Cardiac muscle cell (in vitro differentiated cells and primary cell): ENCODE results near the gene SERPINF2. TPM values are rescaled to one million over a fixed set of nuclear protein-coding genes. Genes with fewer than 3 reads are reported as not detected.
"Not testable (repeated sequence)": the region's sequence is repeated elsewhere in the genome, so short reads cannot be mapped to it uniquely, and the experiment has no call there.

Source experiments
- DNase-seq, 2 donors: peaks; one replicate each; pipeline versions ENCODE4 v3.0.0 to v3.0.0-alpha.2; 2010 to 2017; ENCODE audit warnings: low read depth in 1 of 2, low spot score in 1 of 2
- H3K27ac ChIP-seq: fragments of 200-600 bp; sonication (generic); 2 replicates; pipeline ENCODE4 v1.5.1; 2016
- H3K27me3 ChIP-seq: fragments of 200-600 bp; sonication (generic); 2 replicates; pipeline ENCODE4 v1.6.0; 2016; ENCODE audit warnings: control low read depth
- H3K36me3 ChIP-seq: fragments of 200-600 bp; sonication (generic); 2 replicates; pipeline ENCODE4 v1.5.1; 2016; ENCODE audit warnings: control low read depth
- H3K4me1 ChIP-seq: fragments of 200-600 bp; sonication (generic); 2 replicates; pipeline ENCODE4 v1.8.1; 2017; ENCODE audit warnings: low read depth, mild to moderate bottlenecking, mixed run types
- H3K4me3 ChIP-seq: fragments of 200-600 bp; sonication (generic); 2 replicates; pipeline ENCODE4 v1.5.1; 2016; ENCODE audit warnings: mild to moderate bottlenecking
- H3K9me3 ChIP-seq: fragments of 200-600 bp; sonication (generic); 2 replicates; pipeline ENCODE4 v1.5.1; 2017; ENCODE audit warnings: low read depth, mild to moderate bottlenecking, control low read depth
- polyA plus RNA-seq: library from polyadenylated mRNA; unstranded; fragments of >200 nt; fragmentation: Nextera tagmentation; extraction: Ambion mirVana; gene quantifications from 2 replicates; pipeline ENCODE4 v1.2.1, GENCODE V29; 2016
- total RNA-seq: library from RNA; depleted of rRNA; stranded (reverse); fragments of >200 nt; gene quantifications from 2 replicates; pipeline ENCODE4 v1.2.3, GENCODE V29; 2016
- TF ChIP-seq, protein P1 (sequence below): IDR thresholded peaks from 2 replicates; pipeline ENCODE4 v1.5.1; 2012; ENCODE audit warnings: low read depth, mild to moderate bottlenecking, low read length

SERPINF2 gene
- total and polyA plus RNA-seq, 2 experiments from 2014 or later = 2.2 TPM; not detected in 1

DNA sequence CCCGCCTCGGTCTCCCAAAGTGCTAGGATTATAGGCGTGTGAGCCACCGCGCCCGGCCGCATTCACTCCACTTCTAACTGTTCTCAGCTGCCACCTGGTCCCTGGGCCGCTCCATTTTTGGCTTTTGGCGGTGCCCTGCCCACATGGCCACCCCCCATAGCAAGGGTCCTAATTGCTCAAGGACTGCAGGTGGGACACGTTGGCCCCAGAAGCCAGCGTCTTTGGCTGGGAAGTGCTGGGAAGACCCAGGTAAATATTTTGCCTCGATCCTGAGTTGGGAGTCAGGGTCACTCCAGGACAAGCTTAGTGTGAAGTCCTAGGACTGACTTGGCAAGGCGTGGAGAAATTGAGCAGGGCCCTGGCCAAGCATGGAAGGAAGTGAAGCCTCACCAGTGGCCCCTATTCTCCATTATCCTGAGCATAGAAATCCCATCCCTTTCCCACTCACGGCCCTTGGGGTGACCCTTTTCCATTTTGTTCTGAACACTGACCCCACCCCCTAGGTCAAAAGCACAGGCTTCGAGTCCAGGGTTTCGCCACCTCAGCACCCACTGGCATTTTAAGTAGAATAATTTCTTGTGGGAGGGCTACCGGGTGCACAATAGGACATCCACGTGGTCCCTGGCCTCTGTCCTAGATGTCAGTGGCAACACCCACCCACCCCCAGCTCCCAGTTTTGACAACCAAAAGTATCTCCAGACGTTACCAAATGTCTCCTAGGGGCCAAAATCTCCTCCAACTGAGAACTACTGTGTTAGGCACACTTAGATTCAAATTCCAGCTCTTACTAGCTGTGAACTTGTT is 24.1 kb upstream of the SERPINF2 start:
- Histone ChIP-seq H3K27me3 (no peaks in the 10 kb centered on the region), H3K27ac (peak overlapping the region; percentile 99), H3K9me3 (no peaks in the 10 kb centered on the region), H3K36me3 (no peaks in the 10 kb centered on the region), H3K4me3 (no peak overlapping the region), H3K4me1 (peaks cover 10% of the 10 kb centered on the region)
- TF ChIP-seq, protein P1, sequence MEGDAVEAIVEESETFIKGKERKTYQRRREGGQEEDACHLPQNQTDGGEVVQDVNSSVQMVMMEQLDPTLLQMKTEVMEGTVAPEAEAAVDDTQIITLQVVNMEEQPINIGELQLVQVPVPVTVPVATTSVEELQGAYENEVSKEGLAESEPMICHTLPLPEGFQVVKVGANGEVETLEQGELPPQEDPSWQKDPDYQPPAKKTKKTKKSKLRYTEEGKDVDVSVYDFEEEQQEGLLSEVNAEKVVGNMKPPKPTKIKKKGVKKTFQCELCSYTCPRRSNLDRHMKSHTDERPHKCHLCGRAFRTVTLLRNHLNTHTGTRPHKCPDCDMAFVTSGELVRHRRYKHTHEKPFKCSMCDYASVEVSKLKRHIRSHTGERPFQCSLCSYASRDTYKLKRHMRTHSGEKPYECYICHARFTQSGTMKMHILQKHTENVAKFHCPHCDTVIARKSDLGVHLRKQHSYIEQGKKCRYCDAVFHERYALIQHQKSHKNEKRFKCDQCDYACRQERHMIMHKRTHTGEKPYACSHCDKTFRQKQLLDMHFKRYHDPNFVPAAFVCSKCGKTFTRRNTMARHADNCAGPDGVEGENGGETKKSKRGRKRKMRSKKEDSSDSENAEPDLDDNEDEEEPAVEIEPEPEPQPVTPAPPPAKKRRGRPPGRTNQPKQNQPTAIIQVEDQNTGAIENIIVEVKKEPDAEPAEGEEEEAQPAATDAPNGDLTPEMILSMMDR = no peak
- DNase-seq = no peak

DNA sequence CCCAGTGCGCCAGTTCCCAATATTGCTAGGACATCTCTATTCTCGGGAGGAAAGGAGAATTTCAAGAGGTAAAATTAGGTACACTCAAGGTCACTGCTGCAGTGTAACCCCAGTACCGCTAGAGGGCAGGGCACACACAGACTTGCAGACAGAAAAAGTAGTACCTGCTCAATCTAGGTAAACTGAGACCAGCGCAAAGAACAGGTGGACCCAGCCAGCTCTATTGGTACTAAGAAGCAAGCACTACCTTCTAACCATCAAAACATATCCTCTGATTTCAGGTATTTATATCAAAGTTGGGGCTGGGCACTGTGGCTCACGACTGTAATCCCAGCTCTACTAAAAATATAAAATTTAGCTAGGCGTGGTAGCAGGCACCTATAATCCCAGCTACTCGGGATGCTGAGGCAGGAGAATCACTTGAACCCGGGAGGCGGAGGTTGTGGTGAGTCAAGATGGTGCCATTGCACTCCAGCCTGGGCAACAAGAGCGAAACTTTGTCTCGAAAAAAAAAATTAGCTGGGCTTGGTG is 21.8 kb upstream of the SERPINF2 start:
- Histone ChIP-seq H3K27ac (no peak overlapping the region), H3K4me1 (peaks cover 5% of the 10 kb centered on the region), H3K4me3 (no peak overlapping the region), H3K9me3 (no peaks in the 10 kb centered on the region), H3K36me3 (no peaks in the 10 kb centered on the region), H3K27me3 (no peaks in the 10 kb centered on the region)
- TF ChIP-seq, protein P1 = peak; percentile 99
- DNase-seq = peak; percentile 63 to 67

DNA sequence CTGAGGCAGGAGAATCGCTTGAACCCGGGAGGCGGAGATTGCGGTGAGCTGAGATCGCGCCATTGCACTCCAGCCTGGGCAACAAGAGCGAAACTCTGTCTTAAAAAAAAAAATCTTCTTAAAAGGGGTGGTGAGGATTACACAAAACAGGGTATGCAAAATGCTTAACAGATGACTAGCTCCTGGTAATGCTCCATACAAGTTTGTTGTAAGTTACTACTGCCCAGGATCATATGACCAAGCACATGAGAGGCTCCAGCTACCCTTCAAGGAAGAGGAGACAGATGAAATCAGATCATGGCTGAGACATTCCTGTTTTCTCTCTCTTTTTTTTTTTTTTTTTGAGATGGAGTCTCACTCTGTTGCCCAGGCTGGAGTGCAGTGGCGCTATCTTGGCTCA is 20.6 kb upstream of the SERPINF2 start:
- H3K27ac ChIP-seq, H3K27me3 ChIP-seq, H3K36me3 ChIP-seq, H3K9me3 ChIP-seq, H3K4me3 ChIP-seq, H3K4me1 ChIP-seq: not testable (repeated sequence)
- DNase-seq = peak in 1 of 2 donors; percentile 71

DNA sequence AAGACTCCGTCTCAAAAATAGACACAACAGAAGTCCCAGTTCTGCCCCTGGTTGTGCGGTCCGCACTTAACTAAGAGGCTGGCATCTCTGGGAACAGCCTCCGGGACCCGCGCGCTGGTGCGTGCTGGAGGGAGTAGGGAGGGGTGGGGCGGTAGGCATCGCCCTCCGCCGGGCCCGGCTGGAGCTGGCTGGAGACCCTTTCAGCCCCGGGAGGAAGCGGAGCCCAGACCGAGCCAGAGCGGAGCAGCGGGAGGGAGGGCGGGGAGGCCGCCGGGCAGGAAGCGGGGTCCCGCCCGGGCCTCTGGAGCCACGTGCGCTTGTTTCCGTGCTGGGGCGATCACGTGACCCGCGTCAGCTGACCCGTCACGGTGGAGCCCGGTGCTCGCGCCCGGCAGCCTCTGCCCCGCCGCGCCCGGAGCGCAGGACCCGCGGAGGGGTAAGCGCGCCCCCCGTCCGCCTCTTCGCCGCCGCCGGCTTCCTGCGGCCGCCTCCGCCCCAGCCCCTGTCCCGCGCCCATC is 18.3 kb upstream of the SERPINF2 start, which contains the start of gene WDR81:
Gene WDR81, plus strand, starts transcription at position 354 of the 518 bp plus-strand sequence. CDS start 256 bp downstream, outside the sequence.
- no peaks in the 10 kb centered on the region for H3K27me3 ChIP-seq
- H3K9me3 ChIP-seq = no peaks in the 10 kb centered on the region
- H3K4me3 ChIP-seq = peak within 1 kb of the TSS; percentile 41
- H3K4me1 ChIP-seq = no peaks in the 10 kb centered on the region
- TF ChIP-seq, protein P1 = no peak
- H3K36me3 ChIP-seq = no peaks in the 10 kb centered on the region
- peak; percentile 91 for DNase-seq
- H3K27ac ChIP-seq = peak within 1 kb of the TSS; percentile 39

DNA sequence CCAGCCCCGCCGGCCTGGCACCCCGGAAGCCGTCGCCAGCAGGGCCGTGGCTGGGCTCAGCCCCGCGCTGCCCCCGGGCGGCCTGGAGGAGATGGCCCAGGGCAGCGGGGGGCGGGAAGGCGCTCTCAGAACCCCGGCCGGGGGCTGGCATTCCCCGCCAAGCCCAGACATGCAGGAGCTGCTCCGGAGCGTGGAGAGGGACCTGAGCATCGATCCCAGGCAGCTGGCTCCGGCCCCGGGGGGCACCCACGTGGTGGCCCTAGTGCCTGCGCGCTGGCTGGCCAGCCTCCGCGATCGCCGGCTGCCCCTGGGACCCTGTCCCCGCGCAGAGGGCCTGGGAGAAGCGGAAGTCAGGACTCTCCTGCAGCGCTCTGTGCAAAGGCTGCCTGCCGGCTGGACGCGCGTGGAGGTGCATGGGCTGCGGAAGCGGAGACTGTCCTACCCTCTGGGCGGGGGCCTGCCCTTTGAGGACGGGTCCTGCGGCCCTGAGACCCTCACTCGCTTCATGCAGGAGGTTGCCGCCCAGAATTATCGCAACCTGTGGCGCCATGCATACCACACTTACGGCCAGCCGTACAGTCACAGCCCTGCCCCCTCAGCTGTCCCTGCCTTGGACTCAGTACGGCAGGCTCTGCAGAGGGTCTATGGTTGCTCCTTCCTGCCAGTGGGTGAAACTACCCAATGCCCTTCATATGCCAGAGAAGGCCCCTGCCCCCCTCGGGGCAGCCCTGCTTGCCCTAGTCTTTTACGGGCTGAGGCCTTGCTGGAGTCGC is 17.6 kb upstream of the SERPINF2 start:
- no peak for DNase-seq
- no peaks in the 10 kb centered on the region for H3K9me3 ChIP-seq
- no peaks in the 10 kb centered on the region for H3K27me3 ChIP-seq
- TF ChIP-seq, protein P1 = no peak
- H3K27ac ChIP-seq = no peak overlapping the region
- peak overlapping the region; percentile 41 for H3K4me3 ChIP-seq
- no peaks in the 10 kb centered on the region for H3K36me3 ChIP-seq
- no peaks in the 10 kb centered on the region for H3K4me1 ChIP-seq
